HG02798 (cell line): ENCODE results near the gene MMEL1.

ENCODE experiments used
- ATAC-seq: cut with Tn5 transposase; IDR thresholded peaks from one replicate; pipeline ENCODE4 v1.9.1; 2021; ENCODE audit warnings: mild to moderate bottlenecking; ENCODE audit not compliant: unreplicated experiment, poor library complexity

The MMEL1 gene

GRCh38 chr1:2642560-2643413, 10.0 kb upstream of the MMEL1 start:
- peak; percentile 84 for ATAC-seq

GRCh38 chr1:2642131-2642559, 9.3 kb upstream of the MMEL1 start:
- ATAC-seq, result no peak

- ATAC-seq, result no peak
These were observed 8.7 kb upstream of the MMEL1 start for GRCh38 chr1:2641381-2642130.

GRCh38 chr1:2640626-2641025, 7.8 kb upstream of the MMEL1 start:
- no peak for ATAC-seq

GRCh38 chr1:2639607-2640521, 7.0 kb upstream of the MMEL1 start:
- no peak for ATAC-seq

GRCh38 chr1:2639203-2639602, 6.4 kb upstream of the MMEL1 start:
- no peak for ATAC-seq

- ATAC-seq, result no peak
These were observed 5.8 kb upstream of the MMEL1 start for GRCh38 chr1:2638466-2639115.

- no peak for ATAC-seq
These were observed 4.8 kb upstream of the MMEL1 start for GRCh38 chr1:2637442-2638145.

- no peak for ATAC-seq
These were observed 3.9 kb upstream of the MMEL1 start for GRCh38 chr1:2636733-2637132.

- no peak for ATAC-seq
These were observed 2.7 kb upstream of the MMEL1 start for GRCh38 chr1:2635361-2636010.

GRCh38 chr1:2633936-2634491, 1.2 kb upstream of the MMEL1 start:
- no peak for ATAC-seq

GRCh38 chr1:2633366-2633935, 635 bp upstream of the MMEL1 start:
- no peak for ATAC-seq

GRCh38 chr1:2632051-2632430, 775 bp downstream of the MMEL1 start:
- no peak for ATAC-seq

GRCh38 chr1:2631136-2632050, 1.4 kb downstream of the MMEL1 start:
- ATAC-seq, result no peak

GRCh38 chr1:2630498-2631135, 2.2 kb downstream of the MMEL1 start:
- no peak for ATAC-seq

- ATAC-seq, result no peak
These were observed 3.0 kb downstream of the MMEL1 start for GRCh38 chr1:2629627-2630497.
